H1 (cell line): Measurements from ENCODE around the gene HOXB8.

Experiments used
- CHD2 ChIP-seq: IDR thresholded peaks from 2 replicates; pipeline ENCODE4 v1.6.1; 2012; ENCODE audit warnings: low read length, improper control_type of control experiment
- POLR2A ChIP-seq, 2 experiments: IDR thresholded peaks; 1 replicate in 1 of 2; 2 replicates in 1 of 2; pipeline ENCODE4 v1.6.1; 2011; ENCODE audit warnings: low read depth in 2 of 2, low read length in 2 of 2, mild to moderate bottlenecking in 2 of 2; ENCODE audit errors: control extremely low read depth in 1 of 2
- RFX5 ChIP-seq: IDR thresholded peaks from 2 replicates; pipeline ENCODE4 v1.6.1; 2011; ENCODE audit warnings: low read depth, low read length, improper control_type of control experiment, borderline replicate concordance
- TF ChIP-seq, protein P1 (sequence below): IDR thresholded peaks from 2 replicates; pipeline ENCODE4 v1.6.1; 2012; ENCODE audit warnings: inconsistent platforms

GRCh38 chr17:48571826-48572417 is 43.2 kb downstream of the HOXB8 start:
- no peak for TF ChIP-seq RFX5
- TF ChIP-seq, protein P1, sequence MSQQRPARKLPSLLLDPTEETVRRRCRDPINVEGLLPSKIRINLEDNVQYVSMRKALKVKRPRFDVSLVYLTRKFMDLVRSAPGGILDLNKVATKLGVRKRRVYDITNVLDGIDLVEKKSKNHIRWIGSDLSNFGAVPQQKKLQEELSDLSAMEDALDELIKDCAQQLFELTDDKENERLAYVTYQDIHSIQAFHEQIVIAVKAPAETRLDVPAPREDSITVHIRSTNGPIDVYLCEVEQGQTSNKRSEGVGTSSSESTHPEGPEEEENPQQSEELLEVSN, result no peak
- no peak for TF ChIP-seq POLR2A (IDR thresholded peaks at IDR 0.05; ENCODE audit: control extremely low read depth in 1 of 2, low read depth in 2 of 2, low read length in 2 of 2)
- TF ChIP-seq CHD2, result no peak
